ENCODE data around the gene MTURN. TPM values are rescaled to one million over a fixed set of nuclear protein-coding genes. Genes with fewer than 3 reads are reported as not detected.

Gene MTURN
- total RNA-seq, 1 experiment from 2014 or later: 7.5 TPM

GRCh38 chr7:30119890-30120577 lies 14.8 kb upstream of the MTURN start:
- DNase-seq (ENCODE audit: unreplicated experiment): no peak
- BruUV-seq (replicated peaks): no TSS peak
- Mint-ChIP-seq H3K4me1 (ENCODE audit: insufficient read depth, unreplicated experiment) (no peaks in the 10 kb centered on the region), H3K27ac (ENCODE audit: low read depth, unreplicated experiment) (no peak overlapping the region), H3K4me3 (ENCODE audit: unreplicated experiment) (no peak overlapping the region), H3K36me3 (ENCODE audit: insufficient read depth, unreplicated experiment) (no peaks in the 10 kb centered on the region), H3K27me3 (ENCODE audit: insufficient read depth, unreplicated experiment) (no peaks in the 10 kb centered on the region), H3K9me3 (ENCODE audit: unreplicated experiment) (no peaks in the 10 kb centered on the region)
- ChIA-PET POLR2A (interaction anchor here (1.1 to 1.3 kb wide), 2 partner anchors 14 to 54 kb away, joined by 3 read pairs; no protein-coding TSS in a partner anchor), CTCF (interaction anchor here (1.1 kb wide), 1 partner anchor 10 kb away, joined by 6 read pairs; no protein-coding TSS in a partner anchor)
- intact Hi-C loops (cut with micrococcal nuclease): no loop called here
- TF ChIP-seq CTCF (IDR thresholded peaks at IDR 0.05; ENCODE audit: unreplicated experiment): no peak

- Mint-ChIP-seq H3K4me1 (ENCODE audit: insufficient read depth, unreplicated experiment) (no peaks in the 10 kb centered on the region), H3K4me3 (ENCODE audit: unreplicated experiment) (peak overlapping the region; percentile 92), H3K9me3 (ENCODE audit: unreplicated experiment) (no peaks in the 10 kb centered on the region), H3K27me3 (ENCODE audit: insufficient read depth, unreplicated experiment) (no peaks in the 10 kb centered on the region), H3K27ac (ENCODE audit: low read depth, unreplicated experiment) (no peak overlapping the region), H3K36me3 (ENCODE audit: insufficient read depth, unreplicated experiment) (peaks cover 5% of the 10 kb centered on the region)
- ChIA-PET CTCF (interaction anchor here (0.6 to 1.7 kb wide), 4 partner anchors 106 to 725 kb away, joined by 3 to 4 read pairs (median 3); partner anchors contain the start of gene PLEKHA8), POLR2A (interaction anchor here (0.6 to 2.8 kb wide), 16 partner anchors 10 to 430 kb away, joined by 3 to 23 read pairs (median 6); partner anchors contain the start of genes FKBP14 and PLEKHA8)
- TF ChIP-seq CTCF (IDR thresholded peaks at IDR 0.05; ENCODE audit: unreplicated experiment): no peak
- BruUV-seq (replicated peaks): no TSS peak
- intact Hi-C loops (cut with micrococcal nuclease): loop anchor here (2.0 kb wide), 2 partner anchors 29 to 39 kb away; no protein-coding TSS in a partner anchor
- DNase-seq (ENCODE audit: unreplicated experiment): no peak
These were observed 813 bp upstream of the MTURN start for GRCh38 chr7:30133736-30134610.

- peak; percentile 41 for DNase-seq (ENCODE audit: unreplicated experiment)
- H3K27me3 Mint-ChIP-seq (ENCODE audit: insufficient read depth, unreplicated experiment): no peaks in the 10 kb centered on the region
- peak overlapping the region; percentile 27 for H3K27ac Mint-ChIP-seq (ENCODE audit: low read depth, unreplicated experiment)
- peak overlapping the region; percentile 92 for H3K4me3 Mint-ChIP-seq (ENCODE audit: unreplicated experiment)
- TF ChIP-seq CTCF (IDR thresholded peaks at IDR 0.05; ENCODE audit: unreplicated experiment): no peak
- ChIA-PET POLR2A (interaction anchor here (0.8 to 2.8 kb wide), 20 partner anchors 8 to 446 kb away, joined by 3 to 23 read pairs (median 6); partner anchors contain the start of genes FKBP14, PLEKHA8 and ZNRF2), CTCF (interaction anchor here (0.7 to 1.7 kb wide), 4 partner anchors 24 to 108 kb away, joined by 3 to 4 read pairs (median 3); partner anchors contain the start of gene PLEKHA8)
- intact Hi-C loops (cut with micrococcal nuclease): loop anchor here (2.0 kb wide), 2 partner anchors 27 to 37 kb away; no protein-coding TSS in a partner anchor
- no TSS peak for BruUV-seq (replicated peaks)
- no peaks in the 10 kb centered on the region for H3K9me3 Mint-ChIP-seq (ENCODE audit: unreplicated experiment)
- no peaks in the 10 kb centered on the region for H3K4me1 Mint-ChIP-seq (ENCODE audit: insufficient read depth, unreplicated experiment)
- peaks cover 6% of the 10 kb centered on the region for H3K36me3 Mint-ChIP-seq (ENCODE audit: insufficient read depth, unreplicated experiment)
These were observed 723 bp downstream of the MTURN start for GRCh38 chr7:30135301-30136116.
